Measurements from ENCODE around the gene ABHD16A.

The ABHD16A gene

GRCh38 chr6:31729515-31729978 lies 26.4 kb upstream of the ABHD16A start:
- no peak overlapping the region for H3K27ac ChIP-seq (ENCODE audit: low read length)
- peaks cover 43% of the 10 kb centered on the region for H3K36me3 ChIP-seq (ENCODE audit: control insufficient read depth, low read depth, low read length)

GRCh38 chr6:31728767-31729514 lies 25.8 kb upstream of the ABHD16A start, which contains the start of gene DDAH2:
TSS of gene DDAH2 (minus strand) at chr6:31729299. CDS start at chr6:31729161, 138 bp downstream.
- Histone ChIP-seq H3K9me3 (ENCODE audit: control insufficient read depth, low read depth, low read length) (no peaks in the 10 kb centered on the region), H3K9ac (ENCODE audit: low read length) (peak within 1 kb of the TSS; percentile 77), H3K36me3 (ENCODE audit: control insufficient read depth, low read depth, low read length) (peaks cover 41% of the 10 kb centered on the region), H3K27ac (ENCODE audit: low read length) (no peak within 1 kb of the TSS), H3K27me3 (ENCODE audit: control insufficient read depth, insufficient read depth, low read length) (no peaks in the 10 kb centered on the region), H3K4me1 (ENCODE audit: control insufficient read depth, low read depth, low read length) (peaks cover 6% of the 10 kb centered on the region), H3K4me3 (ENCODE audit: low read length) (peak within 1 kb of the TSS; percentile 73)

More at GRCh38 chr6:31729515-31729978, 26.4 kb upstream of the ABHD16A start:
- Histone ChIP-seq H3K9me3 (ENCODE audit: control insufficient read depth, low read depth, low read length) (no peaks in the 10 kb centered on the region), H3K9ac (ENCODE audit: low read length) (peak overlapping the region; percentile 77), H3K4me3 (ENCODE audit: low read length) (peak overlapping the region; percentile 73), H3K4me1 (ENCODE audit: control insufficient read depth, low read depth, low read length) (peaks cover 12% of the 10 kb centered on the region), H3K27me3 (ENCODE audit: control insufficient read depth, insufficient read depth, low read length) (no peaks in the 10 kb centered on the region)

DNA sequence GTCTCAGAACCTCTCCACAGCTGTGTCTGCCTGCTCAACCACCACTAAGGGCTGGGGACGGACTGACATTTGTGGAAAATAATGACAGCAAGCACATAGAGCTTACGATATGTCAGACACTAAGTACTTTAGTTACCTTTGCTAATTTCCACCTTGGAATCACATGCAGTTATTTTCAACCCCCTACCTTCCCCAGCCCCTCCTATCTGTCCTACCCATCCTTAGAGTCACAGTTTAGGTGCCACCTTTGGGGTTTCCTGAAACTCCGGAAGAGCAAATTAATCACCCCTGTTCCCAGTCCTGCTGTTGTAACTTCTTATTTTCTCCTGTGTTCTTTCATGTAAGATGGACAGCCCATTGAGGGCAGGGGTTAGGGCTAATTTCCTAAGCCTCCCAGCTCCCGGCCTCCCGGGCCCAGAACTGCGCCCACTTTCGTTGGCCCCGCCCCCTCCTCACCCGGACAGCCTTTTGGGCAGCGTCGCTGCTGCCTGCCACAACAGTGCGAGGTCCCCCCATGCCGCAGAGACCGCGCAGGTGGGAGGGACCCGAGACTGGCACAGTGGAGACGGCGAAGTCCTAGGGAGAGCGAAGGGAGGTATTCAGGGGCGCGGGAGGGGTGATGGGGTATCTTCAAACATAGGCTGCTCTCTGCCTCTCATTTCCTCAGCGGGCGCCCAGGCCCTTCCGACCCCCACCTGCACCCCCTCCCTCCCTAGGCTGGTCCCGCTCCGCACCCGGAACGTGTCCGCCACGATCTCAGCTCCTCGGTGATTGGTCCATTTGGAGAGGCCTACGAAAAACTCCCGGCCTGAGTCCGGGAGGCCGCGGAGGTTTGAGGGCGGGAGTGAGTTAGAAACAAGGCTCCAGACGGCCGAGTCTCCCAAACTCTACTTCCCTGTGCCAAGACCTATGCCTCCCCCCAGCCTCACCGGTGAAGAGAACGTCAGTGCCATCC lies 24.9 kb upstream of the ABHD16A start:
- Histone ChIP-seq H3K9ac (ENCODE audit: low read length) (no peak overlapping the region), H3K27ac (ENCODE audit: low read length) (no peak overlapping the region), H3K36me3 (ENCODE audit: control insufficient read depth, low read depth, low read length) (peaks cover 32% of the 10 kb centered on the region), H3K27me3 (ENCODE audit: control insufficient read depth, insufficient read depth, low read length) (no peaks in the 10 kb centered on the region), H3K4me3 (ENCODE audit: low read length) (no peak overlapping the region), H3K4me1 (ENCODE audit: control insufficient read depth, low read depth, low read length) (peaks cover 5% of the 10 kb centered on the region), H3K9me3 (ENCODE audit: control insufficient read depth, low read depth, low read length) (no peaks in the 10 kb centered on the region)

DNA sequence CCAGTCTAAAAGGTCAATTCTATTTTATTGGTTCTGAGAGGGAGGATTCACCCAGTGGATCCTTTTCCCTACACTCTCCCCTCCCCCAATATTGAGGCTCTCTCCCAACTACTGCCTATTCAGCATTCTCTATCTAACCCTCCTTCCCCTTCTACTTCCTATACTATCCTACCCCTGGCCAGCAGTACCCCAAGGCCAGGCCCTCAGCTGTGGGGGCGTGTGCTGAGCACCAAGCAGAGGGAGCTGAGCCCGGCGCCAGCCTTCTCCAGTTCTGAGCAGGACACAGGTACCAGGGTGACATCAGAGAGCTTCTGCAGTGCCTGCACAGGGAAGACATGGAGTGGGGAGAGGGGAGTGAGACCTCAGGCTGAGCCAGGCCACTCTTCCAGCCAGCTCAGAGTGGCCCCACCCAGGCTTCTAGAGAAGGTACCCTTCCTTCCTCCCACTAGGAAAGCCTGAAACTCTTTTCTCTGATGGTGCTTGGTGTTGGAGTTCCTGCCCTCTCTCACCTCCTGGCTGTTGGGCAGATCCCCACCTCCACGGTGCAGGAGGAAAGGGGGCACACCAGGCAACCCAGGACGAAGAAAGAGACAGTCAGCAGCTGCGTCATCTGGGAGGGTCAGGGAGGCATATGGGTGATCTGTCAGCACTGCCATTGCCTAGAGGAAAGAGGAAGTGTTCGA lies 24.1 kb upstream of the ABHD16A start:
- H3K4me3 ChIP-seq (ENCODE audit: low read length): no peak overlapping the region
- H3K9ac ChIP-seq (ENCODE audit: low read length): no peak overlapping the region
- no peak overlapping the region for H3K27ac ChIP-seq (ENCODE audit: low read length)
- H3K9me3 ChIP-seq (ENCODE audit: control insufficient read depth, low read depth, low read length): no peaks in the 10 kb centered on the region
- peaks cover 5% of the 10 kb centered on the region for H3K4me1 ChIP-seq (ENCODE audit: control insufficient read depth, low read depth, low read length)
- peaks cover 27% of the 10 kb centered on the region for H3K36me3 ChIP-seq (ENCODE audit: control insufficient read depth, low read depth, low read length)
- no peaks in the 10 kb centered on the region for H3K27me3 ChIP-seq (ENCODE audit: control insufficient read depth, insufficient read depth, low read length)

GRCh38 chr6:31725502-31726350 lies 22.6 kb upstream of the ABHD16A start:
- no peak overlapping the region for H3K4me3 ChIP-seq (ENCODE audit: low read length)

DNA sequence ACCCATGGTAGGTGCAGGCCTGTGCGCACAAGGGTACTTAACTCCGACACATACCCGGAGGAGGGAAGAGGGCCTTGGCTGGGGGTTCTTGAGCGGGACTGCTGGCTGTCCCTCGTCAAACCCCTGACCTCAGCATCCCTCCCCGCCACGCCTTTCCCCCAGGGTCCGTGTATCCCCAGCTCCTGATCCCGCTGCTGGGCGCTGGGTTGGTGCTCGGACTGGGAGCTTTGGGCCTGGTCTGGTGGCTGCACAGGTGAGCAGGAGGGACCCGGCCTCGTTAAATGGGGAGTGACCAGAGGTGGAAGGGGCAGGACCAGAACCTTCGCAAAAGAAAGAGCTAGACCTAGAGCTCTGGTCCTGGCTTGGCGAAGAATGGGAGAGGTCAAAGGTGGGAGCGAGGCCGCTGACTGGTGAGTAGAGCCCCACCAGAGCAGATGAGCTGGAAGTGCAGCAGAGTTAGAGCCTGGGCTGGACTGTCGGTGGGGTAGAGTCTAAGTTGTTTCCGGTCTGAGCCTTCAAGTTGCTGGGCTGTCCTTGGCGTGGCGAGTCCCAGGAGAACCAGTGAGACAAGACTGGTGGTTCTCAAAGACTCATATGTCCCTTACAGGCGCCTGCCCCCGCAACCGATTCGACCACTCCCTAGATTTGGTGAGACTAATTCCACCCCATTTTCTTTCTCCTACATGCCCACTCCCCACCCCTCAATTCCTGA lies 21.0 kb upstream of the ABHD16A start:
- peaks cover 18% of the 10 kb centered on the region for H3K36me3 ChIP-seq (ENCODE audit: control insufficient read depth, low read depth, low read length)
- no peaks in the 10 kb centered on the region for H3K9me3 ChIP-seq (ENCODE audit: control insufficient read depth, low read depth, low read length)
- H3K9ac ChIP-seq (ENCODE audit: low read length): no peak overlapping the region
- H3K4me1 ChIP-seq (ENCODE audit: control insufficient read depth, low read depth, low read length): no peaks in the 10 kb centered on the region
- H3K4me3 ChIP-seq (ENCODE audit: low read length): no peak overlapping the region
- H3K27ac ChIP-seq (ENCODE audit: low read length): no peak overlapping the region
- H3K27me3 ChIP-seq (ENCODE audit: control insufficient read depth, insufficient read depth, low read length): no peaks in the 10 kb centered on the region

More at GRCh38 chr6:31725502-31726350, 22.6 kb upstream of the ABHD16A start:
- peaks cover 4% of the 10 kb centered on the region for H3K4me1 ChIP-seq (ENCODE audit: control insufficient read depth, low read depth, low read length)
- no peaks in the 10 kb centered on the region for H3K9me3 ChIP-seq (ENCODE audit: control insufficient read depth, low read depth, low read length)
- no peaks in the 10 kb centered on the region for H3K27me3 ChIP-seq (ENCODE audit: control insufficient read depth, insufficient read depth, low read length)
- H3K36me3 ChIP-seq (ENCODE audit: control insufficient read depth, low read depth, low read length): peaks cover 18% of the 10 kb centered on the region
- no peak overlapping the region for H3K27ac ChIP-seq (ENCODE audit: low read length)
- no peak overlapping the region for H3K9ac ChIP-seq (ENCODE audit: low read length)

GRCh38 chr6:31723245-31723979 lies 20.3 kb upstream of the ABHD16A start, which contains the start of gene MPIG6B:
TSS of gene MPIG6B (plus strand) at chr6:31723373. CDS start at chr6:31723384, 11 bp downstream.
- H3K9ac ChIP-seq (ENCODE audit: low read length): no peak within 1 kb of the TSS
- no peaks in the 10 kb centered on the region for H3K9me3 ChIP-seq (ENCODE audit: control insufficient read depth, low read depth, low read length)
- H3K27ac ChIP-seq (ENCODE audit: low read length): no peak within 1 kb of the TSS
- no peak within 1 kb of the TSS for H3K4me3 ChIP-seq (ENCODE audit: low read length)
- peaks cover 18% of the 10 kb centered on the region for H3K36me3 ChIP-seq (ENCODE audit: control insufficient read depth, low read depth, low read length)
- H3K4me1 ChIP-seq (ENCODE audit: control insufficient read depth, low read depth, low read length): peaks cover 6% of the 10 kb centered on the region
- H3K27me3 ChIP-seq (ENCODE audit: control insufficient read depth, insufficient read depth, low read length): no peaks in the 10 kb centered on the region

- Histone ChIP-seq H3K4me1 (ENCODE audit: control insufficient read depth, low read depth, low read length) (peaks cover 17% of the 10 kb centered on the region), H3K4me3 (ENCODE audit: low read length) (no peak overlapping the region), H3K9me3 (ENCODE audit: control insufficient read depth, low read depth, low read length) (no peaks in the 10 kb centered on the region), H3K9ac (ENCODE audit: low read length) (no peak overlapping the region), H3K27ac (ENCODE audit: low read length) (no peak overlapping the region), H3K27me3 (ENCODE audit: control insufficient read depth, insufficient read depth, low read length) (no peaks in the 10 kb centered on the region), H3K36me3 (ENCODE audit: control insufficient read depth, low read depth, low read length) (peaks cover 11% of the 10 kb centered on the region)
These were observed 19.0 kb upstream of the ABHD16A start for GRCh38 chr6:31722173-31722572.

GRCh38 chr6:31721351-31722020 lies 18.4 kb upstream of the ABHD16A start, which contains the start of gene LY6G6C:
TSS of gene LY6G6C (minus strand) at chr6:31721746. CDS start at chr6:31721679, 67 bp downstream.
- H3K27ac ChIP-seq (ENCODE audit: low read length): no peak within 1 kb of the TSS

More at GRCh38 chr6:31721351-31722020, 18.4 kb upstream of the ABHD16A start, which contains the start of gene LY6G6C:
- Histone ChIP-seq H3K4me3 (ENCODE audit: low read length) (no peak within 1 kb of the TSS), H3K4me1 (ENCODE audit: control insufficient read depth, low read depth, low read length) (peaks cover 17% of the 10 kb centered on the region), H3K9ac (ENCODE audit: low read length) (no peak within 1 kb of the TSS), H3K36me3 (ENCODE audit: control insufficient read depth, low read depth, low read length) (peaks cover 5% of the 10 kb centered on the region), H3K27me3 (ENCODE audit: control insufficient read depth, insufficient read depth, low read length) (no peaks in the 10 kb centered on the region), H3K9me3 (ENCODE audit: control insufficient read depth, low read depth, low read length) (no peaks in the 10 kb centered on the region)
